KOPT-K1 (cell line): ENCODE measurements around the gene KRTCAP3.
A peak's percentile ranks its signal among the peaks of the same experiment; 100 is the strongest.

Experiments used
- H3K27ac ChIP-seq: fragments of 200-600 bp; sonication (generic); 2 replicates; pipeline ENCODE4 v1.5.1; 2016; ENCODE audit warnings: antibody characterized with exemption, mild to moderate bottlenecking, low read depth, low read length; ENCODE audit not compliant: poor library complexity, severe bottlenecking
- H3K36me3 ChIP-seq: fragments of 200-600 bp; sonication (generic); 2 replicates; pipeline ENCODE4 v1.5.1; 2017; ENCODE audit warnings: antibody characterized with exemption, mild to moderate bottlenecking, low read length, moderate library complexity; ENCODE audit not compliant: insufficient read depth
- H3K9me3 ChIP-seq: fragments of 200-600 bp; sonication (generic); 2 replicates; pipeline ENCODE4 v1.5.1; 2017; ENCODE audit warnings: antibody characterized with exemption, low read length, mild to moderate bottlenecking; ENCODE audit not compliant: insufficient read depth, poor library complexity, severe bottlenecking

KRTCAP3 gene, protein sequence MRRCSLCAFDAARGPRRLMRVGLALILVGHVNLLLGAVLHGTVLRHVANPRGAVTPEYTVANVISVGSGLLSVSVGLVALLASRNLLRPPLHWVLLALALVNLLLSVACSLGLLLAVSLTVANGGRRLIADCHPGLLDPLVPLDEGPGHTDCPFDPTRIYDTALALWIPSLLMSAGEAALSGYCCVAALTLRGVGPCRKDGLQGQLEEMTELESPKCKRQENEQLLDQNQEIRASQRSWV

DNA sequence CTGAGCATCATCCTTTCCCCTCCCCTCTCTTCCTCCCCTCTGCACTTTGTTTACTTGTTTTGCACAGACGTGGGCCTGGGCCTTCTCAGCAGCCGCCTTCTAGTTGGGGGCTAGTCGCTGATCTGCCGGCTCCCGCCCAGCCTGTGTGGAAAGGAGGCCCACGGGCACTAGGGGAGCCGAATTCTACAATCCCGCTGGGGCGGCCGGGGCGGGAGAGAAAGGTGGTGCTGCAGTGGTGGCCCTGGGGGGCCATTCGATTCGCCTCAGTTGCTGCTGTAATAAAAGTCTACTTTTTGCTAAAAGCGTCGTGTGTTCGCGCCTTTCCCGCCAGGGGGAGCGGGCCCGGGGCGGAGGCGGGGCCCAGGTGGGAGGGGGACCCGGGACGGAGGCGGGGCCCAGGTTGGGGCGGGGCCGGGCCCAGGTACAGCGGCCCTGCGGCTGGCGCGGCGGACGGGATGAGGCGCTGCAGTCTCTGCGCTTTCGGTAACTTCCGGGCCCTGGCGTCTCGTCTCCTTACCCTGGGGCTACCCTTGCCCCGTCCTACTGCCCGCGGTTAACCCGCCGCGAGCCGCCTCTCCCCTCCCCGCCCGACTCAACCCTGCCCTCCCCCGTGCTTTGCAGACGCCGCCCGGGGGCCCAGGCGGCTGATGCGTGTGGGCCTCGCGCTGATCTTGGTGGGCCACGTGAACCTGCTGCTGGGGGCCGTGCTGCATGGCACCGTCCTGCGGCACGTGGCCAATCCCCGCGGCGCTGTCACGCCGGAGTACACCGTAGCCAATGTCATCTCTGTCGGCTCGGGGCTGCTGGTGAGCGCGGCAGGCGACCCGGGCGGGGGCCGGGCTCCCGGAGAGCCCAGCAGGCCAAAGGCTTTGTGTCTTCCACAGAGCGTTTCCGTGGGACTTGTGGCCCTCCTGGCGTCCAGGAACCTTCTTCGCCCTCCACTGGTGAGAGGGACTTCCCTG, at the start of gene KRTCAP3:
TSS of gene KRTCAP3 (plus strand) at position 424 of the 962 bp plus-strand sequence. CDS start at position 456, 32 bp downstream.
- Histone ChIP-seq H3K36me3 (peaks cover 61% of the 10 kb centered on the region), H3K9me3 (no peaks in the 10 kb centered on the region), H3K27ac (no peak within 1 kb of the TSS)

DNA sequence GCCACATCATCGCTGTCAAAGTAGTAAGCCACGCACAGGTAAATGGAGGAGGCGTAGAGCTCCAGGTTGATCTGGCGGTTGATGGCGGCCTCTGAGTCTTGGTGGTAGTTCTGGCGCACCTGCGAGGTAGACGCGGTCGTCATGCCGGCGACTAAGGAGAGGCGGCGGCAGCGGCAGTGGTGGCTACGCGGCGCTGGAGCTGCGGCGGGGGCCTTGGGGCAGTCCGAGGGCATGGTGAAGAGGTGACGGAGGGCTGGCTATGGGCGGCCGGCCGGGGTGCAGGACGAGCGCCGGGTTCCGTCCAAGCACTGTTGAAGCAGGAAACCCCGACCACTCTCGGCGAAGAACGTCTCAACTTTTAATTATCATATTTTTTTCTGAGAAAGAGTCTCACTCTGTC, 49.0 kb upstream of the KRTCAP3 start:
- Histone ChIP-seq H3K36me3 (peaks cover 41% of the 10 kb centered on the region), H3K27ac (no peak overlapping the region), H3K9me3 (no peaks in the 10 kb centered on the region)

DNA sequence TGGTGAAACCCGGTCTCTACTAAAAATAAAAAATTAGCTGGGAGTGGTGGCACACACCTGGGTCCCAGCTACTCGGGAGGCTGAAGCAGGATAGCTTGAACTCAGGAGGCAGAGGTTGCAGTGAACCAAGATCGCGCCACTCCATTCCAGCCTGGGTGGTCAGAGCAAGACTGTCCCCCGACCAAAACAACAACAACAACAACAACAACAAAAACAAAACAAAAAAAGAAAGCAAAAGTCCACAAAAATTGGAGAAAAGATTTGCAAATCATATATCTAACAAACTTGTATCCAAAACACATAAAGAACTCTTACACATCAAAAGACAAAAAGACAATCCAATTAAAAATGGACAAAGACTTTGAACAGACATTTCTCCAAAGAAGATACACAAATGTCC, 43.2 kb upstream of the KRTCAP3 start:
- Histone ChIP-seq H3K27ac (no peak overlapping the region), H3K9me3 (no peaks in the 10 kb centered on the region), H3K36me3 (peaks cover 61% of the 10 kb centered on the region)

DNA sequence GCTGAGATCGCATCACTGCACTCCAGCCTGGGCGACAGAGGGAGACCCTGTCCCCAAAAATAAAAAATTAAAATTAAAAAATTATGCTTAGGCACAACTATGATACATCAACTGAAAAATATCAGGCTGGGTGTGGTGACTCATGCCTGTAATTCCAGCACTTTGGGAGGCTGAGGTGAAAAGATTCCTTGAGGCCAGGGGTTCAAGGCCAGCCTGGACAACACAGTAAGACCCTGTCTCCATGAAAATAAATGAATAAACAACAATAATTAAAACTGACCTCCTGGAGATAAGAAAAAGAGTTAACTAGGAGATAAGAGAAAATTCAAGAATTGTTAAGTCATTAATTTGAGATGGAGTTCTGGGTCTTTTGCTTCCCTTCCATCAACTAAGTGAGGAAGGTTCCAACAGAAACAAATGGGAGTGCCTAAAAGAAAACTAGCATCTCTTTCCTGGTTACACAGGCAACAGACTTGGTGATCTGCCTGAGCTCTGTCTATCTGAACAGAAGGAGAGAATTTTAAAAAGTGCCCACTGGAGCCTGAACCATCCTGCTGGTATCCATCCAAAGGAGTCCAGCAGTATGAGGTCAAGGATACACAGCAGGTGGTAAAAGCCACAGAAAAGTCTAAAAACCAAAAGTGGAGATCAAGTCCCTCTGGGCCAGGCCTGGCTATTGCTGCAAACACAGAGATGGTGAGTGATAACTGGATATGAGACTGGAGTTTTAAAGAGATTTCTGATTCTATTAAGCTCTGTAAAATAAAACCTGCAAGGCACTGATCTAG, 41.6 kb upstream of the KRTCAP3 start:
- Histone ChIP-seq H3K27ac (no peak overlapping the region), H3K36me3 (peaks cover 67% of the 10 kb centered on the region), H3K9me3 (no peaks in the 10 kb centered on the region)

DNA sequence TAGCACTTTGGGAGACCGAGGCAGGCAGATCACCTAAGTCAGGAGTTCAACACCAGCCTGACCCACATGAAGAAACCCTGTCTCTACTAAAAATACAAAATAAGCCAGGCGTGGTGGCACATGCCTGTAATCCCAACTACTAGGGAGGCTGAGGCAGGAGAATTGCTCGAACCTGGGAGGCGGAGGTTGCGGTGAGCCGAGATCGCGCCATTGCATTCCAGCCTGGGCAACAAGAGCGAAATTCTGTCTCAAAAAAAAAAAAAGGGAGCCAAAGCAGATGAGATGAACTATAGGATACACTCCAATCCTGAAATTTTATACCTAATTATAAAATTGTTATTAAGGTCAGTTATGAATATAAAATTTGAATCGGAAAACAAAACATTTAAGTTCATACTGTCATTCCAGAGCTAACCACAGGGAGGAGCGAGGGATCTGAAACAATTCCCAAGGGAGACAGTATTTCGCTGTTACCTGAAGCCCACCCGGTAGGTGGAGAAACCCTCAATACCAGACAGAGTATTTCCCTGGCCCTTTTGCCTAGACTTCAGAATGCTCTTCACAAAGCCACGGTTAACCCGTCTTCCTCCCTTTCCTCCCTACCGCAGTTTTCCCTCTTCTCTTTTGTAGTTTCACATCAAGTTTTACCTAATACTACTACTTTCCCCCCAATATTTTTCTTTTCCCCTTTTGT, 34.2 kb upstream of the KRTCAP3 start:
- H3K36me3 ChIP-seq: peaks cover 45% of the 10 kb centered on the region
- no peaks in the 10 kb centered on the region for H3K9me3 ChIP-seq
- peak overlapping the region; percentile 83 for H3K27ac ChIP-seq

DNA sequence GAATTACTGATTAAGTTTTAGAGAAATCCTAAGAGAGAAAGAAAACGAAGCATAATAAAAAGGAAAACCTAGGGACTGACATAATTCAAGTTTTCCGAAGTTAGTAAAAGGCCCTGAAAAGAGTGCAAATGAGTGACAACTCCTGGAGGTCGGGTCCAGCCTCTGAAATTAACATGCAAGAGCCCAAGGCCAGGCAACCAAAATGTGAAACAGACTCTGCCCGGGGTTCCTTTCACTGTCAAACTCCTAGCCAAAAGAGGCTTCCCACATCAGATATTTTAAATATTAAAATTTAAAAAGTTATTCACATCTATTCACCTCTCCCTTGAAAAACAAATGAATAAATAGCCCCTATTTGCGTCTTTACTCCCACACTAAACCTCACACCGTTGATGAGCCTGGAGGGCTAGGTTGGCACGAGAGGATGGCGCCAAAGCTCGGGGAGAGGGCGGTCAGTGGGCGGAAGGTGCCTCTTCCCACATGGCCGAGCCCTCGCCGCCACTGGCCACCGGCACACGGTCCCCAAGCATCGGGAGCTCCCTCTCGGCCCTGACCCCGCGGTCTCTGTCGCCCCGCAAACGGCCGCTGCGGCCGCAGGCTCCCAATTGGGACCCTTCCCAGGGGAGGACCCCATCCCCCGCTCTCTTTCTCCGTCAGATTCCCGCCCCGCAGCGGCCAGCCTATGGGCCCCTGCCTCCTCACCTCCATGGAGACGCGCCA, 33.4 kb upstream of the KRTCAP3 start:
- H3K27ac ChIP-seq: peak overlapping the region; percentile 83
- no peaks in the 10 kb centered on the region for H3K9me3 ChIP-seq

DNA sequence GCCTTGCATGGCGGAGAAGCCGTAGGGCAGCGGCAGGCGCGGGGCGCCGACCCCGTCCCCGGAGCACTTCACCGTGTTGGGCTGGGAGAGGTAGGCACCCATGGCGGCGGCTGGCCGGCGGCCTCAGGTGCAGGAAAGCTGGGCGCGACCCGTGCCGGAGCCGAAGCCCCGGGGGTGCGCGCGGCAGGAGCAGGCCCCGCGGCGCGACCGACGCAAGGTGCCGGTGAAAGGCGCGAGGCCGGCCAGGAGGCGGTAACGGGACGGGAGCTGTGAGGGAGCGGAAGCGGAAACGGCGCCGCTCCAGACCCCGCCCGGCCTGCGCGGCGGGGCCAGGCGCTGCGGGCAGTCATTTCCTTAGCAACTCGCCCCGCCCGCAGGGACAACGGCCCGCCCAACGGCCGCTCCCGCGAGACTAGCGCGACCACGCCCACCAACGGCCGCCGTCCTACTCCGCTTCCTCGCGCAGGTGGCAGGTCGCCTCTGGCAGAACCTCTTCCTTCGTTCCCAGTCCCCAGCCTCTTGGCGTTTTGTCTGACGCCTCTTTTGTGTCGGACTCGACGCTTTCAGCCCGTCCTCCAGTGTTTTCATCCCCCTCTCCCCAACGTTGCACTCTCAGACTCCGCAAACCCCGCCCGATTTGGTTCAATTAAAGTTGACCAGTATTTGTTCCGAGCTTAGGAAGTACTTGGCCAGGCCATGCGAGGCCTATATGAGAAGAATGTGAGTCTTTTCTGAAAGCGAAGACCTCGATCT, 32.7 kb upstream of the KRTCAP3 start, which contains the start of gene PPM1G:
TSS of gene PPM1G (minus strand) at position 271 of the 753 bp plus-strand sequence. CDS start at position 102, 169 bp downstream.
- peak within 1 kb of the TSS; percentile 83 for H3K27ac ChIP-seq
- no peaks in the 10 kb centered on the region for H3K9me3 ChIP-seq
- peaks cover 29% of the 10 kb centered on the region for H3K36me3 ChIP-seq

More for the DNA sequence above, 33.4 kb upstream of the KRTCAP3 start:
- H3K36me3 ChIP-seq: peaks cover 37% of the 10 kb centered on the region

DNA sequence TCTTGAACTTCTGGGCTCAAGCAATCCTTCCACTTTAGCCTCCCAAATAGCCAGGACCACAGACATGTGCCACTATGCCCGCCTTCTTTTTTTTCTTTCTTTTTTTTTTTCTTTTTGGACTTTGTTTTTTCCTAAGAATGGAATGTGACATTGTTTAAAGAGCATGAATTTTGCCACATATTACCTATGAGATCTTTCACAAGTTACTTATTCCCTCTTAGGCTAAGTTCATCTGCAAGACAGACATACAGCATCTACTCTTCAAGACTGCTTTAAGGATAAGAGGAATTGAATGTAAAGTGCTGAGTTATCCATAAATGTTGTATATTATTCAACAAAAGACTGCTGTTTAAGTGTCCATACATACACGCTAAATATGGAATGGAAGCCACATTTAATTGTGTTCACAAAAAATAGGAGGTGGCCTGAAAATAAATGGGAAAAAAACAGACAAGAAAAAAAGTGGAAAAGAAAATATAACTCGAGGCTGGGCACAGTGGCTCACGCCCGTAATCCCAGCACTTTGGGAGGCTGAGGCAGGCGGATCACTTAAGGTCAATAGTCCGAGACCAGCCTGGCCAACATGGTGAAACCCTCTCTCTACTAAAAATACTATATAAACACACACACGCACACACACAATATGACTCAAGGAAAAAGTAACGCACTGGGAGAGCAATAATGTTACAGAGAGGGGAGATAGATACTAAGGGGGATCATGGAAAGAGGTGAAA, 29.6 kb upstream of the KRTCAP3 start:
- Histone ChIP-seq H3K27ac (no peak overlapping the region), H3K9me3 (no peaks in the 10 kb centered on the region), H3K36me3 (peaks cover 2% of the 10 kb centered on the region; the same call in 1 of the 2 replicates)

DNA sequence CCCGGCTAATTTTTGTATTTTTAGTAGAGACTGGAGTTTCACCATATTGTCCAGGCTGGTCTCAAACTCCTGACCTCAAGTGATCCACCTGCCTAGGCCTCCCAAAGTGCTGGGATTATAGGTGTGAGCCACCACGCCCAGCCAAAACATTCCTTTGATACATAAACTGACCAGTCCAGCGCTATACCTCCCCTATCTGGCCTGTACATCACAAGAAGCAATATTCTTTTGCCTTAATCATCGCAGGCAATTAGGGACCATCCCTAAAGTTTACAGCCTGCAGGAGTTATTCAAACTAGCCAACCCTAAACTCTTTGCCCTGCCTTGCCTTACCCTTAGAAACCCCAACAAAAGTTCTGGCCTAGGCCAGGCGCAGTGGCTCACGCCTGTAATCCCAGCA, 26.0 kb upstream of the KRTCAP3 start:
- Histone ChIP-seq H3K36me3 (no peaks in the 10 kb centered on the region), H3K27ac (no peak overlapping the region), H3K9me3 (no peaks in the 10 kb centered on the region)

DNA sequence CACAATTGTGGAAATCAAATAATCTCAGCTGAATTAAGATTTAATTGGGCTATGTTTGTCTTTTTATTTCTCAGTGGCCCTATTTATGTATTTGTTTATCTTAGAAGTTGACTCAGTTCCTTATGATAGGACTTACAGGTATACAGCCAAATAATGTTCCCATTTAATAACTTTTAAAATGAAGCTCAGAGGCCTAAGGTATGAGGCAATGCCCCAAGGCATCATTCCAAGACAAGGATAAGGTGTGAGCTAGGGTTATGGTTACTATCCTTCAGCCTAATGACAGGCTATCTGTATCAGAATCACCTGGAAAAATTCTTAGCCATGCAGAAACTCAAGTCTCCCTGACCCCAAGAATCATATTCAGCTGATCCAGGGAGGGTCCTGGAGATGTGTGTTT, 21.2 kb upstream of the KRTCAP3 start:
- no peaks in the 10 kb centered on the region for H3K9me3 ChIP-seq
- H3K36me3 ChIP-seq: no peaks in the 10 kb centered on the region
- H3K27ac ChIP-seq: no peak overlapping the region

DNA sequence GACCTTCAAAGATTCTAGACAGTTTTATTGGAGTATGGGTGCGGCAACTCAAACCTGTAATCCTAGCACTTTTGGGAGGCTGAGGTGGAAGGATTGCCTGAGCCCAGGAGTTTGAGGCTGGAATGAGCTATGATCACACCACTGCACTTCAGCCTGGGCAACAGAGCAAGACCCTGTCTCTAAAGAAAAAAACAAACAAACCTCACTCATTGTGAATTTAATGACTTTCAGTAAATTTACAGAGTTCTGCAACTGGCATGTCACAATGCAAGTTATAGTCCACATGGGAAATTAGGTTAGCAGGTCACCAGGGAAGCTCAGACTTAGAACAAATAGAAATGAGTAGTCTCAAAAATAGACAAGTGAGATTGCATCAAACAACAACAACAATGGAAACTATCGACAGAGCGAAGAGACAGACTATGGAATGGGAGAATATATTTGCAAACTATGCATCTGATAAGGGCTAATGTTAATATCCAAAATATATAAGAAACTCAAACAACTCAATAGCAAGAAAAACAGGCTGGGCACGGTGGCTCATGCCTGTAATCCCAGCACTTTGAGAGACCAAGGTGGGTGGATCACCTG, 20.4 kb upstream of the KRTCAP3 start:
- H3K27ac ChIP-seq: no peak overlapping the region
- H3K36me3 ChIP-seq: no peaks in the 10 kb centered on the region
- H3K9me3 ChIP-seq: no peaks in the 10 kb centered on the region

DNA sequence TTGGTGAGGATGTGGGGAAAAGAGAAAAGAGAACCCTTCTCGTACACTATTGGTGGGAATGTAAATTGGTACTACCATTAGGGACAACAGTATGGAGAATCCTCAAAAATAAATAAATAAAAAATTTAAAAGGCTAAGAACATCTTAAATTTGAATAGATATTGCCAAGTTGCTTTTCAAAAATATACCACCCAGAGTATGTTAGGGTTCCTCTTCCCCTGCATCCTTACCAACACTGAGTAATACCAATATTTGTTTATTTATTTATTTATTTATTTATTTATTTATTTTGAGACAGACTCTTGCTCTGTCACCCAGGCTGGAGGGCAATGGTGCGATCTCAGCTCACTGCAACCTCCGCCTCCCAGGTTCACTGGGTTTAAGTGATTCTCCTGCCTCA, 19.2 kb upstream of the KRTCAP3 start:
- Histone ChIP-seq H3K36me3 (no peaks in the 10 kb centered on the region), H3K9me3 (no peaks in the 10 kb centered on the region), H3K27ac (no peak overlapping the region)
